Lower lobe of right lung (tissue), 2 donors: ENCODE results near the gene PADI6. TPM values are rescaled to one million over a fixed set of nuclear protein-coding genes. Genes with fewer than 3 reads are reported as not detected.
A peak's percentile ranks its signal among the peaks of the same experiment; 100 is the strongest.

Experiments
- ATAC-seq, 2 donors: fragments of 200-7000 bp; cut with Tn5 transposase; one replicate each; pipeline ENCODE4 v1.9.1; 2020 to 2022; ENCODE audit warnings: mild to moderate bottlenecking in 2 of 2, moderate library complexity in 2 of 2
- DNase-seq: peaks from one replicate; pipeline ENCODE4 v3.0.0-alpha.2; 2020
- H3K27ac ChIP-seq: fragments of 200-600 bp; one replicate; pipeline ENCODE4 v1.8.0; 2022
- H3K27me3 ChIP-seq: fragments of 200-600 bp; one replicate; pipeline ENCODE4 v1.8.0; 2022; ENCODE audit warnings: low read depth
- H3K36me3 ChIP-seq: fragments of 200-600 bp; one replicate; pipeline ENCODE4 v1.8.0; 2022; ENCODE audit warnings: mild to moderate bottlenecking
- H3K4me1 ChIP-seq: fragments of 200-600 bp; one replicate; pipeline ENCODE4 v1.8.0; 2022
- H3K4me3 ChIP-seq: fragments of 200-600 bp; one replicate; pipeline ENCODE4 v1.8.0; 2022; ENCODE audit warnings: mild to moderate bottlenecking
- H3K9me3 ChIP-seq: fragments of 200-600 bp; one replicate; pipeline ENCODE4 v1.8.0; 2022
- intact Hi-C: fragments of 100-400 bp; cut with DNase I; formaldehyde crosslinking; loops from one replicate; pipeline ENCODE4 v1.11.0; 2022
- total RNA-seq: library from RNA; stranded (reverse); fragmentation: NEBNext Ultra II Directional; extraction: Animal tissue kit (Norgen Biotek cat#: 25700); gene quantifications from one replicate; pipeline ENCODE4 v1.2.1, GENCODE V29; 2021
- TF ChIP-seq, protein P1 (sequence below): fragments of 200-600 bp; IDR thresholded peaks from one replicate; pipeline ENCODE4 v1.8.0; 2022; ENCODE audit warnings: antibody characterized with exemption, mild to moderate bottlenecking
- donor health status: DM: no; HTN: yes; CAD: no; lungs with severe emphysema.

Gene PADI6
- total RNA-seq, 1 donor from 2014 or later, result not detected

- TF ChIP-seq, protein P1, sequence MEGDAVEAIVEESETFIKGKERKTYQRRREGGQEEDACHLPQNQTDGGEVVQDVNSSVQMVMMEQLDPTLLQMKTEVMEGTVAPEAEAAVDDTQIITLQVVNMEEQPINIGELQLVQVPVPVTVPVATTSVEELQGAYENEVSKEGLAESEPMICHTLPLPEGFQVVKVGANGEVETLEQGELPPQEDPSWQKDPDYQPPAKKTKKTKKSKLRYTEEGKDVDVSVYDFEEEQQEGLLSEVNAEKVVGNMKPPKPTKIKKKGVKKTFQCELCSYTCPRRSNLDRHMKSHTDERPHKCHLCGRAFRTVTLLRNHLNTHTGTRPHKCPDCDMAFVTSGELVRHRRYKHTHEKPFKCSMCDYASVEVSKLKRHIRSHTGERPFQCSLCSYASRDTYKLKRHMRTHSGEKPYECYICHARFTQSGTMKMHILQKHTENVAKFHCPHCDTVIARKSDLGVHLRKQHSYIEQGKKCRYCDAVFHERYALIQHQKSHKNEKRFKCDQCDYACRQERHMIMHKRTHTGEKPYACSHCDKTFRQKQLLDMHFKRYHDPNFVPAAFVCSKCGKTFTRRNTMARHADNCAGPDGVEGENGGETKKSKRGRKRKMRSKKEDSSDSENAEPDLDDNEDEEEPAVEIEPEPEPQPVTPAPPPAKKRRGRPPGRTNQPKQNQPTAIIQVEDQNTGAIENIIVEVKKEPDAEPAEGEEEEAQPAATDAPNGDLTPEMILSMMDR, result no peak
- no peaks in the 10 kb centered on the region for H3K27me3 ChIP-seq
- DNase-seq (peak; percentile 85), ATAC-seq (peak; percentile 70 to 72)
- intact Hi-C loops, result no loop called here
- H3K4me1 ChIP-seq, result peaks cover 35% of the 10 kb centered on the region
- H3K9me3 ChIP-seq, result no peaks in the 10 kb centered on the region
- H3K27ac ChIP-seq, result peak overlapping the region; percentile 85
- peak overlapping the region; percentile 82 for H3K4me3 ChIP-seq
- H3K36me3 ChIP-seq, result peaks cover 13% of the 10 kb centered on the region
Observed at GRCh38 chr1:17438318-17439249, 66.6 kb downstream of the PADI6 start.

DNA sequence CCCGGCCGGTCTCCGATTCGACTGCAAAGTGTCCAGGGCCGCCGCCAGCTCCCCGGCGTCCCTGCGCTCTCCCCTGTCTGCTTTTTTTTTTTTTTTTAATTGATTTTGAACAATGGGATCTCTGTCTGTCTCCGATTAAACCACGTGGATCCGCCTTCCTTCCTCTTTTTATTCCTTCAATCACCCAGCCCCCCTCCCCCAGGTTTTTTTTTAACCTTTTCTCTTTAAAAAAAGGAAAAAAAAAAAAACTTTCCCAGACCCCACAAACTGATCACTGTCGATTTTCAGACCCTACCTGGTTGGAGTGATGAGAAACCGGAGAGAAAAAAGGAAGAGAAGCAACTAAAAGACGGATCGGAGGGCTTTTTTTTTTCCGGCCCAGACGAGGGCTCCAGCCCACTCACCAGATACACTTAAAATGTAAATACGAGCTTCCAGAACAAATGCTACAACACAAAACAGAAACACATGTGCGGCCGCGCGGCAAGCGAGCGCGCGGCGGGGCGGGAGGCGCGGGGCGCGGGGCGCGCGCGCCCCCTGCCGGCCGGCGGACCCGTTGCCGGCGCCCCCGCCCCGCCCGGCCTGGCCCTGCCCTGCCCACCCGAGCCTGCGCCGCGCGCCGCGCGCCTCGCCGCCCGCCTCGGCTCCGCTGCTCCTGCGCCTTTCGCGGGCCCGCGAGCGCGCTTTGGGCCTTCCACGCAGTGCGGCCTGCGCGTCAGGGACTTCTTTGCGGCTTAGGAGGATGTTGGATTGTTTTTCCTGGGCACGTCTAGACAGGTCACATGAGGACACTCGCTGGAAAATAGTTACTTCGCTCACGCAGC is 67.5 kb downstream of the PADI6 start, which contains the start of gene RCC2:
Gene RCC2 (minus strand): TSS at position 428 of the 824 bp plus-strand sequence. CDS start 1,163 bp downstream, outside the sequence.
- TF ChIP-seq, protein P1, result no peak
- H3K27me3 ChIP-seq, result no peaks in the 10 kb centered on the region
- peak within 1 kb of the TSS; percentile 82 for H3K4me3 ChIP-seq
- H3K27ac ChIP-seq, result peak within 1 kb of the TSS; percentile 85
- no peaks in the 10 kb centered on the region for H3K9me3 ChIP-seq
- H3K36me3 ChIP-seq, result peaks cover 10% of the 10 kb centered on the region
- DNase-seq, result peak; percentile 76
- peak; percentile 77 to 88 for ATAC-seq
- intact Hi-C loops, result no loop called here
- H3K4me1 ChIP-seq, result peaks cover 35% of the 10 kb centered on the region

GRCh38 chr1:17440074-17440826 is 68.3 kb downstream of the PADI6 start:
- no peak for ATAC-seq
- Histone ChIP-seq H3K4me1 (peaks cover 32% of the 10 kb centered on the region), H3K36me3 (peaks cover 3% of the 10 kb centered on the region), H3K9me3 (no peaks in the 10 kb centered on the region), H3K27me3 (no peaks in the 10 kb centered on the region), H3K27ac (peak overlapping the region; percentile 71), H3K4me3 (peak overlapping the region; percentile 82)
- intact Hi-C loops, result no loop called here
- TF ChIP-seq, protein P1, result no peak
- no peak for DNase-seq

DNA sequence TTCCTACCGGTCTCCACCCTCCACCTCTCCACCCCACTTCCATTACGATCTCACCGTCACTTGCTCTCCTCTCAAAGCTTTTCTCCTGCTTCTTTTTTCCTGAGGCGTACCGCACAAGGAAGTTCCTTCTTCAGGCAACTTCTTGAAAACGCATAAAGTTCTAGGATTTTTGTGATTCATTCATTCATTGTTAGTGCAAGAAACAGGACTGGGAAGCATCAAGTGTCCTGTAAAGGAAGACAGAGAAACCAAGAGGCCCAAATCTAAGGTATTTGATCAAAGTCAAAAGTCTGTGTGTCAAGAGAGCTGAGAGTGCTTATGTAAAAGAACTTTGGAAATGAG is 68.8 kb downstream of the PADI6 start:
- Histone ChIP-seq H3K36me3 (no peaks in the 10 kb centered on the region), H3K9me3 (no peaks in the 10 kb centered on the region), H3K4me3 (no peak overlapping the region), H3K27me3 (no peaks in the 10 kb centered on the region), H3K27ac (peak overlapping the region; percentile 37), H3K4me1 (peaks cover 30% of the 10 kb centered on the region)
- ATAC-seq (no peak), DNase-seq (no peak)
- TF ChIP-seq, protein P1, result no peak
- intact Hi-C loops, result no loop called here
